SW 1271 (cell line): ENCODE results near the gene CACNA2D3.

Source experiments
- DNase-seq, 2 experiments: peaks; one replicate each; lab custom pipeline; 2025; lab: John Stamatoyannopoulos, UW

CACNA2D3 gene

GRCh38 chr3:54876694-54877093 lies 754.3 kb downstream of the CACNA2D3 start:
- DNase-seq: no peak

- DNase-seq: no peak
These were observed 755.4 kb downstream of the CACNA2D3 start for GRCh38 chr3:54877730-54878129.

GRCh38 chr3:54878145-54878544 lies 755.8 kb downstream of the CACNA2D3 start:
- DNase-seq: no peak

GRCh38 chr3:54882129-54882833 lies 759.9 kb downstream of the CACNA2D3 start:
- no peak for DNase-seq

GRCh38 chr3:54888162-54888561 lies 765.8 kb downstream of the CACNA2D3 start:
- no peak for DNase-seq

- DNase-seq: no peak
These were observed 766.5 kb downstream of the CACNA2D3 start for GRCh38 chr3:54888873-54889272.

- no peak for DNase-seq
These were observed 767.4 kb downstream of the CACNA2D3 start for GRCh38 chr3:54889731-54890130.

GRCh38 chr3:54891540-54891897 lies 769.2 kb downstream of the CACNA2D3 start:
- peak in 1 of 2 experiments; percentile 35 for DNase-seq

- DNase-seq: no peak
These were observed 769.8 kb downstream of the CACNA2D3 start for GRCh38 chr3:54892168-54892567.

- DNase-seq: no peak
These were observed 773.3 kb downstream of the CACNA2D3 start for GRCh38 chr3:54895613-54896012.

GRCh38 chr3:54897028-54897711 lies 774.8 kb downstream of the CACNA2D3 start:
- DNase-seq: no peak

GRCh38 chr3:54899273-54899672 lies 776.9 kb downstream of the CACNA2D3 start:
- DNase-seq: no peak

- no peak for DNase-seq
These were observed 778.7 kb downstream of the CACNA2D3 start for GRCh38 chr3:54900838-54901591.

- no peak for DNase-seq
These were observed 779.7 kb downstream of the CACNA2D3 start for GRCh38 chr3:54901906-54902685.

- no peak for DNase-seq
These were observed 783.0 kb downstream of the CACNA2D3 start for GRCh38 chr3:54905261-54905888.

- no peak for DNase-seq
These were observed 783.6 kb downstream of the CACNA2D3 start for GRCh38 chr3:54905920-54906319.

GRCh38 chr3:54906763-54907162 lies 784.4 kb downstream of the CACNA2D3 start:
- DNase-seq: no peak

- DNase-seq: no peak
These were observed 786.8 kb downstream of the CACNA2D3 start for GRCh38 chr3:54909191-54909590.

- DNase-seq: no peak
These were observed 791.8 kb downstream of the CACNA2D3 start for GRCh38 chr3:54914180-54914579.

- DNase-seq: no peak
These were observed 792.8 kb downstream of the CACNA2D3 start for GRCh38 chr3:54915181-54915580.

- DNase-seq: no peak
These were observed 793.6 kb downstream of the CACNA2D3 start for GRCh38 chr3:54915976-54916375.

GRCh38 chr3:54916732-54917131 lies 794.4 kb downstream of the CACNA2D3 start:
- DNase-seq: no peak
